CD4-positive, CD25-positive, alpha-beta regulatory T cell (primary cell): ENCODE measurements around the gene SLC25A21. TPM values are rescaled to one million over a fixed set of nuclear protein-coding genes. Genes with fewer than 3 reads are reported as not detected.

Experiments used
- ATAC-seq, 2 donors: fragments of 150-1000 bp; cut with Tn5 transposase; one replicate each; pipeline ENCODE4 v1.10.0; 2021; ENCODE audit warnings: low read depth in 2 of 2, moderate number of reproducible peaks in 2 of 2, moderate library complexity in 1 of 2
- DNase-seq, 3 donors: peaks; one replicate each; pipeline versions ENCODE4 v3.0.0 to v3.0.0-alpha.2; 2012 to 2022; ENCODE audit warnings: mixed read lengths in 1 of 3
- H3K27ac ChIP-seq: one replicate; pipeline ENCODE4 v1.7.0; 2013; ENCODE audit warnings: mild to moderate bottlenecking, low read length; ENCODE audit not compliant: insufficient read depth, poor library complexity, severe bottlenecking
- H3K27me3 ChIP-seq: one replicate; pipeline ENCODE4 v1.7.0; 2013; ENCODE audit warnings: low read length; ENCODE audit not compliant: control insufficient read depth, insufficient read depth
- H3K36me3 ChIP-seq: one replicate; pipeline ENCODE4 v1.7.0; 2013; ENCODE audit warnings: mild to moderate bottlenecking, low read length, moderate library complexity; ENCODE audit not compliant: control insufficient read depth, insufficient read depth
- H3K4me1 ChIP-seq: 2 replicates; pipeline ENCODE4 v1.7.0; 2013; ENCODE audit warnings: mild to moderate bottlenecking, low read length; ENCODE audit not compliant: insufficient read depth, control insufficient read depth, poor library complexity, severe bottlenecking
- H3K4me3 ChIP-seq: one replicate; pipeline ENCODE4 v1.7.0; 2013; ENCODE audit warnings: low read depth, mild to moderate bottlenecking, low read length, moderate library complexity
- H3K9me3 ChIP-seq, 2 experiments: 1 replicate in 1 of 2; 2 replicates in 1 of 2; pipeline ENCODE4 v1.7.0; 2013; ENCODE audit warnings: low read length in 2 of 2, mild to moderate bottlenecking in 1 of 2, moderate library complexity in 1 of 2; ENCODE audit not compliant: control insufficient read depth in 2 of 2
- H3K27ac Mint-ChIP-seq, 3 donors: one replicate each; pipeline ENCODE4 v1.8.0; 2020 to 2022; ENCODE audit warnings: mild to moderate bottlenecking in 3 of 3, mixed read lengths in 3 of 3, moderate library complexity in 2 of 3
- H3K27me3 Mint-ChIP-seq: one replicate; pipeline ENCODE4 v1.8.0; 2022; ENCODE audit warnings: mild to moderate bottlenecking, mixed read lengths
- H3K36me3 Mint-ChIP-seq: one replicate; pipeline ENCODE4 v1.8.0; 2020; ENCODE audit warnings: mixed read lengths
- H3K4me1 Mint-ChIP-seq, 4 donors: one replicate each; pipeline ENCODE4 v1.8.0; 2020 to 2022; ENCODE audit warnings: mixed read lengths in 4 of 4, mild to moderate bottlenecking in 1 of 4
- H3K4me3 Mint-ChIP-seq, 4 donors: one replicate each; pipeline ENCODE4 v1.8.0; 2020 to 2022; ENCODE audit warnings: mild to moderate bottlenecking in 4 of 4, mixed read lengths in 4 of 4, moderate library complexity in 3 of 4
- H3K9me3 Mint-ChIP-seq, 7 donors: one replicate each; pipeline ENCODE4 v1.8.0; 2020 to 2022; ENCODE audit warnings: mixed read lengths in 7 of 7, mild to moderate bottlenecking in 3 of 7, moderate library complexity in 2 of 7
- polyA plus RNA-seq, 4 donors: library from polyadenylated mRNA; unstranded; fragments of 300-500 nt; fragmentation: Illumina TruSeq; gene quantifications; one replicate each; pipeline ENCODE4 v1.2.3, GENCODE V29; 2021
- total RNA-seq: library from RNA; stranded (reverse); gene quantifications from one replicate; pipeline ENCODE4 v1.2.3, GENCODE V29; 2022

SLC25A21 gene
- total and polyA plus RNA-seq, 5 donors from 2014 or later = not detected

DNA sequence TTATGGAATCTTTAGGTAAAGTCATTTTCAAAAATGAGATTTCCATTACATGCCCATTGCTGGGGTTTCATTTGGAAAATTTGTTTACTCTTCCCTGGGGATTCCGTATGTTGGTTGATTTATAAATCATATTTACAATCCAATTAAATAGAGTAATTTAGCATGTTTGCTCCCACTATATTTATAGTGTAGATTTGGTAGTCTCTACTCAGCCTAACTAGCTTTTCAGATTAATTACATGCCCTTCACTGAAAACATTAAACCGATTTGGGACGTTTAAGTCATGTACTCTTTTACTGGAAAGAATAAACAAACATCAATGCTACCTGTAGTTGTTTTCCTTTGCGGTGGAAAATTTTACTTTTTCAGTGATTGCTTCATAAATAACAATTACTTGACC, 500.3 kb downstream of the SLC25A21 start:
- H3K36me3 ChIP-seq = no peaks in the 10 kb centered on the region
- Mint-ChIP-seq H3K36me3 (no peaks in the 10 kb centered on the region), H3K9me3 (peaks cover 0 to 2% (median 0%) of the 10 kb centered on the region in 7 donors), H3K4me3 (no peak overlapping the region), H3K27me3 (peaks cover 40% of the 10 kb centered on the region), H3K4me1 (no peaks in the 10 kb centered on the region), H3K27ac (no peak overlapping the region)
- H3K27ac ChIP-seq = no peak overlapping the region
- no peak overlapping the region for H3K4me3 ChIP-seq
- H3K4me1 ChIP-seq = no peaks in the 10 kb centered on the region
- H3K9me3 ChIP-seq = no peaks in the 10 kb centered on the region
- H3K27me3 ChIP-seq = peaks cover 11% of the 10 kb centered on the region
- no peak for ATAC-seq
- DNase-seq = no peak

GRCh38 chr14:36671149-36671548, 501.3 kb downstream of the SLC25A21 start:
- Histone ChIP-seq H3K4me1 (no peaks in the 10 kb centered on the region), H3K9me3 (no peaks in the 10 kb centered on the region), H3K4me3 (no peak overlapping the region), H3K36me3 (no peaks in the 10 kb centered on the region), H3K27me3 (peaks cover 12% of the 10 kb centered on the region), H3K27ac (no peak overlapping the region)
- H3K4me3 Mint-ChIP-seq = no peak overlapping the region
- H3K4me1 Mint-ChIP-seq = no peaks in the 10 kb centered on the region
- H3K27ac Mint-ChIP-seq = no peak overlapping the region
- peaks cover 0 to 2% (median 0%) of the 10 kb centered on the region in 7 donors for H3K9me3 Mint-ChIP-seq
- peaks cover 40% of the 10 kb centered on the region for H3K27me3 Mint-ChIP-seq
- DNase-seq (no peak), ATAC-seq (no peak)
- no peaks in the 10 kb centered on the region for H3K36me3 Mint-ChIP-seq

- no peaks in the 10 kb centered on the region for H3K36me3 Mint-ChIP-seq
Measured at GRCh38 chr14:36667679-36668078, 504.7 kb downstream of the SLC25A21 start.

GRCh38 chr14:36666416-36667206, 505.8 kb downstream of the SLC25A21 start:
- H3K9me3 Mint-ChIP-seq = peaks cover 0 to 6% (median 3%) of the 10 kb centered on the region in 7 donors
- H3K27ac Mint-ChIP-seq = no peak overlapping the region
- peaks cover 0 to 28% (median 17%) of the 10 kb centered on the region in 4 donors for H3K4me1 Mint-ChIP-seq
- peaks cover 60% of the 10 kb centered on the region for H3K27me3 Mint-ChIP-seq
- no peak overlapping the region for H3K4me3 Mint-ChIP-seq
- Histone ChIP-seq H3K27me3 (peaks cover 40% of the 10 kb centered on the region), H3K27ac (no peak overlapping the region), H3K9me3 (no peaks in the 10 kb centered on the region), H3K4me1 (peaks cover 21% of the 10 kb centered on the region), H3K4me3 (no peak overlapping the region), H3K36me3 (no peaks in the 10 kb centered on the region)
- no peak for ATAC-seq
- H3K36me3 Mint-ChIP-seq = no peaks in the 10 kb centered on the region
- no peak for DNase-seq

More at GRCh38 chr14:36667679-36668078, 504.7 kb downstream of the SLC25A21 start:
- peaks cover 14% of the 10 kb centered on the region for H3K4me1 ChIP-seq
- H3K27me3 Mint-ChIP-seq = peaks cover 55% of the 10 kb centered on the region
- H3K27me3 ChIP-seq = peaks cover 37% of the 10 kb centered on the region
- no peak overlapping the region for H3K27ac ChIP-seq
- peaks cover 0 to 19% (median 13%) of the 10 kb centered on the region in 4 donors for H3K4me1 Mint-ChIP-seq
- no peak overlapping the region for H3K4me3 Mint-ChIP-seq
- no peak overlapping the region for H3K27ac Mint-ChIP-seq
- DNase-seq = no peak
- no peaks in the 10 kb centered on the region for H3K36me3 ChIP-seq
- ATAC-seq = no peak
- H3K9me3 Mint-ChIP-seq = peaks cover 0 to 6% (median 2%) of the 10 kb centered on the region in 7 donors
- H3K9me3 ChIP-seq = no peaks in the 10 kb centered on the region
- no peak overlapping the region for H3K4me3 ChIP-seq

- H3K9me3 ChIP-seq = no peaks in the 10 kb centered on the region
- H3K4me1 Mint-ChIP-seq = peaks cover 0 to 33% (median 21%) of the 10 kb centered on the region in 4 donors
- peaks cover 40% of the 10 kb centered on the region for H3K27me3 ChIP-seq
- no peaks in the 10 kb centered on the region for H3K36me3 Mint-ChIP-seq
- H3K4me3 Mint-ChIP-seq = peak overlapping the region in 1 of 4 donors; percentile 40
- no peak overlapping the region for H3K27ac Mint-ChIP-seq
- peaks cover 66% of the 10 kb centered on the region for H3K27me3 Mint-ChIP-seq
- H3K4me3 ChIP-seq = no peak overlapping the region
- H3K4me1 ChIP-seq = peaks cover 22% of the 10 kb centered on the region
- DNase-seq (no peak), ATAC-seq (no peak)
- H3K27ac ChIP-seq = no peak overlapping the region
- peaks cover 0 to 6% (median 3%) of the 10 kb centered on the region in 7 donors for H3K9me3 Mint-ChIP-seq
- H3K36me3 ChIP-seq = no peaks in the 10 kb centered on the region
Measured at GRCh38 chr14:36665887-36666415, 506.5 kb downstream of the SLC25A21 start.

DNA sequence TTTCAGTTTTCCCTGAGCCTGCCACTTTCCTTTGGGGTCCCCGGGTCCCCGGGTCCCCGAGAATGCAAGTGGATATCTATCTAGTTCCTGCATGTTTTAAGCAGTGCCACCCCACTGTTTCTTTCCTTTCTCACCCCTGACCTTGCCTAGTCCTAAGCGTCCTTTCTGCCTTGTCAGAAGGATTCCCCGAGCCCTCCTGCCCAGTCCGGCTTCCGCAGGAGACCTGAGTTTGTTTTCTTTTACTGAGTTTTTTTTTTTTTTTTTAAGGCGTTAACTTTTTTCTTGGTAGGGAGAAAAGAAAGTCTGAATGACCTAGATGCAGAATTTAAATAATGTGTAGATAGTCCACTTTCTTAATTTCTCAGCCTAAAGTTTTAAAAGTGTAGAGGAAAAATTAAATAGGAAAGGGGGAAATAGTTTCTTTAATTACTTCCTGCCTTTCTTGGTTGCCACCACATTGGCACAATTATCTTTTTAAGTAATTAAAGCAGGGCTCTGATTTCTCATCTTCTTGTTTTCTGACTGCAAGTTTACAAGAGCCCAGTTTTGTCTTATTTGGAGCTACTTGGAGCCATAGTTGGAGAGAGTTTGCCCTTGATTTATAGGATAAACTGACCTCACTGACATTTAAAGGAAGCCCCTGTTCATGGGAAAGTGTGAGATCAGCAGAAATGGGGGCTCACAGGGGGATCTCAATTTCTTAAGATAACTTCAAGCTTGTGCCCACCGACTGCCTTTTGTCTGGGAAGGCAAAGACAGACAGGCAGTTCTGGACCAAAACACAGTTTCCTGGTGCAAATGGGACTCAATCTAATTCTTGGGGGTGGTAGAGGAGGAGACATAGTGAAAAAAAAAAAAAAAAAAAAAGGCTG, 507.8 kb downstream of the SLC25A21 start:
- no peaks in the 10 kb centered on the region for H3K36me3 Mint-ChIP-seq

GRCh38 chr14:36663404-36664321, 508.7 kb downstream of the SLC25A21 start:
- ATAC-seq (no peak), DNase-seq (no peak)
- Histone ChIP-seq H3K36me3 (no peaks in the 10 kb centered on the region), H3K27me3 (peaks cover 52% of the 10 kb centered on the region), H3K9me3 (peaks cover 0 to 2% of the 10 kb centered on the region in 2 experiments), H3K4me1 (peaks cover 22% of the 10 kb centered on the region), H3K4me3 (no peak overlapping the region), H3K27ac (no peak overlapping the region)
- no peak overlapping the region for H3K27ac Mint-ChIP-seq
- peaks cover 0 to 13% (median 3%) of the 10 kb centered on the region in 7 donors for H3K9me3 Mint-ChIP-seq
- peaks cover 84% of the 10 kb centered on the region for H3K27me3 Mint-ChIP-seq
- H3K4me3 Mint-ChIP-seq = peak overlapping the region; percentile 4 to 72 (median 62)
- peaks cover 0 to 44% (median 29%) of the 10 kb centered on the region in 4 donors for H3K4me1 Mint-ChIP-seq
- no peaks in the 10 kb centered on the region for H3K36me3 Mint-ChIP-seq

More for the DNA sequence above, 507.8 kb downstream of the SLC25A21 start:
- Mint-ChIP-seq H3K4me3 (peak overlapping the region; percentile 15 to 75 (median 70)), H3K27ac (no peak overlapping the region), H3K4me1 (peaks cover 0 to 39% (median 26%) of the 10 kb centered on the region in 4 donors), H3K9me3 (peaks cover 0 to 9% (median 3%) of the 10 kb centered on the region in 7 donors), H3K27me3 (peaks cover 75% of the 10 kb centered on the region)
- no peak for DNase-seq
- H3K27me3 ChIP-seq = peaks cover 53% of the 10 kb centered on the region
- peaks cover 0 to 2% of the 10 kb centered on the region in 2 experiments for H3K9me3 ChIP-seq
- H3K4me1 ChIP-seq = peaks cover 22% of the 10 kb centered on the region
- no peak overlapping the region for H3K4me3 ChIP-seq
- no peaks in the 10 kb centered on the region for H3K36me3 ChIP-seq
- H3K27ac ChIP-seq = no peak overlapping the region
- ATAC-seq = no peak
